Stimulated activated CD8-positive, alpha-beta memory T cell treated with anti-CD3 and anti-CD28 coated beads, Interleukin-4, amount 100 ng/mL, for 4 hours (primary cell): ENCODE measurements around the gene NPAS2.

Experiments used
- DNase-seq, 2 donors: peaks; one replicate each; pipeline ENCODE4 v3.0.0-alpha.2; 2020; ENCODE audit warnings: low read depth in 2 of 2, low spot score in 1 of 2

Gene NPAS2

DNA sequence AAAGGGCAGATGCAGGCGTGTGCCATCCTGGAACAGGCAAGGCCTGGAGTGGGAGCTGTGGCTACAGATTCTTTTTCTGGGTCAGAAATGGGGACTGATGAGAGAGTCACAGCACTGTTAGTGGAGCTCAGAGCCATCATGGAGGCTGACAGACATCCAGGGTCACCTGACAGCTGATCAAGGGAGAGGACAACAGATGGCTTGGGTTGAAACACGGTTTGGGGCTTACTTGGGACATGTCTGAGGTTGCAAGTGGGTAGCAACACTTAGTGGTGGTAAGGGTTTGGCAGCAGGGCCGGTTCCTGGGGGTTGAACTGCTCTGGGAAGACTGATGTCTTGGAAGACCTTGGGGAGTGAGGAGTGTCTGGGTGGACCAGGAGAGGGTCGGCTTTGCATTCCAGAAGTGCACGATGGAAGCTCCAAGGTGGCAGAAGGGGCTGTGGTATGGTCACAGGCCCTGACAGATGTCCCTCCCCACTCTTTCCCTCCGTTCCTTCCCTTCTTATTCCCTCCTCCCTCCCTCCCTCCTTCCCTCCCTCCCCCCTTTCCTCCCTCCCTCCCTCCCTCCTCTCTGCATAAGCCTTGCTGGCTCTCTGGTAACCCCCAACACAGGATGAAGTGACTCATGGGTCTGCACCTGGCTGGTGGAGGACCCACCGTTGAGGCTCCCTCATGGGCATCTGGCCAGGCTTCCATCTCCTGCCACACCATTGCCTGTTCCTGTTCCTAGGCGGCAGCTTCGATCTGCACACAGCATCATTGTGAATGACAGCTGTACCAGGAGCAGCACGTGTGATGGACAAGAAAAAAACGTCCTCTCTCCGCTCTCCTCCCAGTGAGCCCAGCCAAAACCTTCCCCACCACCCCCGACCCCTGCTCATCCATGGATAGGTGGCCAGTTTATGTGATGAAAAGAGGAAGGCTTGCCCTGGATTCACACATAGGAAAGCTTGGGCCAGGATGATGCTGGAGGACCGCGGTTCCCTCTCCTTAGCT, 118.4 kb downstream of the NPAS2 start:
- no peak for DNase-seq

DNA sequence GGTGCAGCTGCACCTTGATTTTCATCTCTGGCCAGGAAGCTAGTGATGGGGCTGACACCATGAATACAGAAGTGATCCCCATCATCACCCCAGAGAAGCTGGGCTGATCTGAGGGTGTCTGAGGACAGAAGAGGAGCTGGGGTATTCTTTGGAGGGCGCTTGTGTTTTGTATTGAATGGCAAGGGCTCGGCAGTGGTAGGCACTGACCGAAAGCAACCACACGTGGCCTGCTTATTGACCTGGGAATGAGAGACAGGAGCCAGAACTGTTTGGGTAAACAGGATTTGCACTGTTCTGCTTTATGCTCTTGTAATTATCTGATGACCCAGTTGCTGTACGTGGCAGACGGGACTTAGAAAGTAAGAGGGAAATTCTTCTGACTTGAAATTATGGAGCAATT, 119.5 kb downstream of the NPAS2 start:
- no peak for DNase-seq

DNA sequence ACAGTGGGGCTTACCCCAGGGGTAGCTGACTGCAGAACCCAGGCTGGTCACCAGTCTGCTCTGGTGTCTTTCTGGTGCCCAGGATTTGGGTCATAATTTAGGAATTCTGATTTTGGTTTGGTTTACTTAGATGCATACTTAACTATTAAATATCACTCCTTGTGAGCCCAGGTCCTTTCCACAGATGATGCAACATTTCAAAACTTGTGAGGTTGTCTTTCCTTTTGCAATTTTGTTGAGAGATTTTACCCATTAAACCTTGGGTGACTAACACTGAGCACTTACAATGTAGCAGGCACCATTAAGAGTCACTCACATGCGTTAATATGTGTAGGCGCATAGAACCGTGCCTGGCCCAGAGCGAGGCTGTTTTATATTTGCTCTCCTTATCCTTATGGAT, 120.3 kb downstream of the NPAS2 start:
- DNase-seq: no peak

DNA sequence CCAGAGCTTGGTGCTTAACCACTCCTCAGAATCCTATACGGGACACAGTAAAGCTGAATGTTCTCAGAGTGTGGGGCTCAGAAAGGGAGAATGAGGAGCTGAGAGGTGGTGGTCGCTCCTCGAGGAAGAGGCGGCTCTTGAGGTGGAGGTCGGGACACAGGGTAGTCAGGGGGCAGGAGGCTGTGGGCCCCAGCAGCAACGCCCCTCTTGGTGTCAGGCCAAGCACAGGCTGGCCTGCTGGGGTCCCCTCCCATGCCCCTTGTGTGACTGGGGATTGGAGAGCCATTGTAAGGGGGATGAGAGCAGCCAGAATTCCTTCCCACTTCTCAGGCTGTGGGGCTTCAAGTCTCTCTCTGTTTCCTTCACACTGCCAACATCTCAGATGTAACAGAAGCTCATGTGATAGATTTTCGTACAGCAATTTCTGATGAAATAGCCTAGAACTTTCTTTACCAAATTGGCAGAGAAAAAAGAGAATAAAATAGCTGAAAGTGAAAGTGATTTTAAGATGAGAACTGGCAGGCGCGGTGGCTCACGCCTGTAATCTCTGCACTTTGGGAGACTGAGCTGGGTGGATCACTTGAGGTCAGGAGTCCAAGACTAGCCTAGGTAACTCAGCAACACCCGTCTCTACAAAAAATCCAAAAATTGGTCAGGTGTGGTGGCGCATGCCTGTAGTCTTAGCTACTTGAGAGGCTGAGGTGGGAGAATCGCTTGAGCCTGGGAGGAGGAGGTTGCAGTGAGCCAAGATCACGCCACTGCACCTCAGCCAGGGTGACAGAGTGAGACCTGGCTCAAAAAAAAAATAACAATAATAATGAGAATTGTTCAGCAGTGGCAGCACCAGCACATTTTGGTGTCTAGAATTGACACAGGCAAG, 121.1 kb downstream of the NPAS2 start:
- no peak for DNase-seq

DNA sequence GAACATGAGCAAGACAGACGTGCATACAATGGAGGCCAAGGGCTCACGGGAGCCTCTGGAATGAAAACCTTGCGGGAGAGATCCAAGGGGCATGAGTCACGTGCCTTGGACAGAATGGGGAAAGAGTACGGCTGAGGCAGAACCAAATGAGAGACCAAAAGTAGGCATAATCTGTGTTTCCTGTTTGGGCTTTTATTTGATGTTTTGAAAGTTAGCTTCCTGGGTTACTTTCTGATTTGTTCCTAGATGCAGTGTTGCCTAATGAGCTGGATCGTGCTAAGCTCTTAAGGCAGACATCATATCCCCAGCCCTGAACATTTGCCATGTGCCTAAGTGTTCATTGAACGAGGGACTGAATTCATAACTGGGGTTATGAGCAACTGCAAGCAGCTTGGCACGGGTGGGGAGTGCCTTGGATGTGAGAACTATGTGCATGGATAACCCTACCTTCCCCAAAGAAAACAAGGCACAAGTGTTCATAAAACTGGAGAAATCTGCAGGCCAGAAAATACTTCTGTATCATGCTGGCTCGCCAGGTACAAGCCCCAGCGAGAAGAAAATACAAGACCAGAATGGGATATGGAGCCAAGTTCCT, 121.8 kb downstream of the NPAS2 start:
- no peak for DNase-seq

DNA sequence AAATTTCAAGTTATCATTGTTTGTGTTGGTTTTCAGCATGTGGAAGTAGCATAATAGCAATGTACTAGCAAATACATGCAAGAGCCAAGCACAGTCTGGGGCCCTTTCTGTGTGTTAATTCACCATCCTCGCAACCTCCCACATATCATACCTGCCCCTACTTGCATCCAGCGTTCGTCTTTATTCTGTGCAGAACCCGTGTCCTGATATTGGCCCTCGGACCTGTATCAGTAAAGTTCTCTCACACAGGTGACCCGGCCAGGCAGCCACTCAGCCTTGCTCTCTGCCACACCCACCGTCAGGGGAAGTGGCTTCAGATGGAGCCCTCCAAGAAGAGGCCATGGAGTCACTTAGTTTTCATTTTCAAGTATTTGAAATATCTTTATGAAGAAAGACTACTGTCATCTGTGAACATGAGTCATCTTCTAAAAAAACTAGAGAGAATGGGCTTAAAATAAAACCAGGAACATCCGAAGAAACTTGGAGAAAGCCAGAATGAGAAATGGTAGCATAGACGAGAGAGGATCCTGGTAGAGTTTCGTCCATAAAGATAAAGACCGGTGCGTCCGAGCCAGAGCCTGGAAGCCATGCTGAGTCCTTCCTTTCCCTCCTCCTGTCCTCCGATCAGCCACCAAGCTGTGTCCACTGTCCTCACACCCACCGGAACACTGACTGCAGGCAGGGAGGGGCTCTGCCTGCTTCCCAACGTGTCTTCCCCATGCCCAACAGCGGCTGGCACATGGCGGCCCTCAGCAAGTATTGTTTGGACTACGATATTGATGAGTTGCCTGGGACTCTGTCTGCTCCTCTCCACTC, 124.9 kb downstream of the NPAS2 start:
- DNase-seq: no peak

DNA sequence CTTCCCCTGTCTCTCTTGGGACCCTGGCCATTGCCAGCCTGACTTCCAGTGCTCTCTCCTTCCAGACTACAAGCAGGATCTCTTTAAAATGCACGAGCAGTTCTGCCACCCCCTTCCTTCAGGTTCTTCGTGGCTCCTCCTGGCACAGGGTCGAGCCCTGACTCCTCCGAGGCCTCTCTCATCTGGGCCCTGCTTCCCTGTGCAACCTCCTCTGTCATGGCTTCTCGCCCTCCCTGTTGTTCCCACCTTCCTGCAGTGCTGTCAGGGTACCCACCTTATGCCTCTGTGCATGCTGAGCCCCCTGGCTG, 125.4 kb downstream of the NPAS2 start:
- DNase-seq: no peak

DNA sequence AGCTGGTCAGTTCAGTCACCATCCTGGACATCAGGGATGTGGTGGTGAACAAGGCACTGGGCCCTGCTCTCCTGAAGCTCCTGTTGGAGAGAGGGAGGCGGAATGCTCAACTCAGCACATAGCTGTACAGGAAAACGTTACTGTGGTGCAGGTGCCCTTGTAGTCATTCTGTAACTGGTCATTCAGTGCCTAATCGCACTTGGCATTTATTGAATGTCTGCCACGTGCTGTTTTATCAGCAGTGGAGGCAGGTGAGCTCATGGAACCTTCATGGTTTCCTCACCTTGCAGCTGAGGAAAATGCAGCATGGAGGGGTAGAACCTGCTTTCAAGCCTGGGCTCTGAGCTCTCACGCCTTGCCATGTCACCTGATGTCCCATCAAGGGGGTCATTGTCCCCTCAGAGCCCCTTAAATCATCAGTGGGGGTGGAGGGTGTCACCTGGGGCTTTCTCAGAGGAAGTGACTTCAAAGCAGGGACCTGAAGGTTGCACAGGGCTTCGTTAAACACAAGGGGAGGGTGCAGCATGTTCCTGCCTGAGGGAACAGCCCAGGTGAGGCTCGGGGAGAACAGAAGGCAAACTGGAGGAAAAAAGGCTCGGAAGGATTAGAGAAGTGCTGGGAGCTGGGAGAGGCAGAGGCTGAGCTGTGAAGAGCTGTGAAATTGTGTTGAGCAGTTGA, 126.1 kb downstream of the NPAS2 start:
- no peak for DNase-seq

DNA sequence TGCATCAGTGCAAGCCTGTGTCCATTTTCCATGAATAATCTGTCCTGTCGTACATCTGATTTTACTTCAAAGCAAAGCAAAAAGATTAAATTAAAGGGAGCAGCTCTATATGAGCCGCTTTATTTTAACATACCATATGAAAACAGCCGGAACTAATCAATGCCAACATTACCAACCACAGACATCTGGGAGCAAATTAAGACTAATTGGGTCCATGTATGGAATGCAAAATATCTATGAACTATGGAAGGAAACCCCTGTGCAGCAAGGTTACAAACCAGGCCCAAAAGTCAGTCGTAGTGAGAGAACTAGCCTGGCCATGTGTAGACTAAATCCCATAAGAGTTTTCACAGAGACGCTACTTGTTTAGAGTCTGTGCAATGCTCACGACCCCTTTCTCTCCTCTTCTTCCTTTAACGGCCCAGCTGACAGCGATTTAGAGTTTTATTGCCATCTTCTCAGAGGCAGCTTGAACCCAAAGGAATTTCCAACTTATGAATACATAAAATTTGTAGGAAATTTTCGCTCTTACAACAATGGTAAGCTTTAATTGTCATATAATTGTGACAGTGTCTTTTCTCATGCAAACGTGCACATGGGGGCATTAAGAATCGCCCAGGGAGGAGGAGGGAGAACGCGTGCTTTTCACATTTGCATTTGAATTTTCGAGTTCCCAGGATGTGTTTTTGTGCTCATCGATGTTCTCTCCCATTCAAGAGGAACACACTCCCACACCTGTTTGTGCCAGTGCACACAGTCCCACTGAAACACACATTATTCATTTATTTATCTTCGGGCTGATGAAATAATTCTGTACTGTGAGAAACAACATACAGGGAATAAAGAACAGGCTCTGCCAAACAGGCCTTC, 129.2 kb downstream of the NPAS2 start:
- DNase-seq: no peak

DNA sequence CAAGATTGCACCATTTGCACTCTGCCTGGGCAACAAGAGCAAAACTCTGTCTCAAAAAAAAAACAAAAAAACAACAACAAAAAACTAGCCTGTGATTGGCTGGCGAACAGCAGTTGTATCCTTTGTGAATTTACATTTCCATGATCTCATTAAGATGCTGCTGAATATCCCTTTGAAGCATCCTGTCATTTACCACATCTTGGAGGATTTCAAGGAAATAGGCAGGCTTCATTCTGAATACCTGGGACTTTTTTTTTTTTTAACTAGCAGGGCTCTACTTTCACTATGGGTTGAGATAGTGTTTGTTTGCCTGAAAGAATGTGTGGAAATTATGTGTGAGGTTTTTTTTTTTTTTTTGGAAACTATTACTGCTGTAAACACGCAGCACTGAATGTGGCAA, 132.6 kb downstream of the NPAS2 start:
- no peak for DNase-seq

DNA sequence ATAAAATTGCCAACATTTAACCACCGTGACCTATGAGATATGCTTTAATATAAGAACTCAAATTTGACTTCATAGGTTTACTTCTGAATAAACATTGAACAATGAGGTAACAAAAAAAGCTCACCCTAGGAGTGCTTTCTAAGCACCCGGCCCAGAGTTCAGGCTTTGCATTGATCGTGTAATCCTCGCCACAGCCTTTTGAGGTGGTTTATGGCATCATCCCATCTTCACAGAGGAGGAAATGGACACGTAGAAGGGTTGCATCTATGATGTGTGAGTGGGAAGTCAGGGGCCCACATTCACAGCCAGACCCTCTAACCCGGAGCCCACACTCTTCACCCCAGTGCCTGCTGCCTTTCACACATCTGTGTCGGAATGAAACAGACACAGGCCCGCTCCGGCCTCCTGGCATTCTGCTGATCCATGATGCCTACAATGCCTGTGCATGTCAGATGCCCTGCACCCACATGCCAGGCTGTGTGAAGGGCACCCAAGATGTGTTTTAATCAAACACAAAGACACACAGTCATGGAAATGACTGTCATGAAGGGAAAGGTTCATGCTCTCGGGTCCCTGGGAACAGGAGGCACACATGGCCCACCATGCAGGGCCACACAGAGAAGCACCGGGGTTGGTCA, 133.6 kb downstream of the NPAS2 start:
- no peak for DNase-seq

DNA sequence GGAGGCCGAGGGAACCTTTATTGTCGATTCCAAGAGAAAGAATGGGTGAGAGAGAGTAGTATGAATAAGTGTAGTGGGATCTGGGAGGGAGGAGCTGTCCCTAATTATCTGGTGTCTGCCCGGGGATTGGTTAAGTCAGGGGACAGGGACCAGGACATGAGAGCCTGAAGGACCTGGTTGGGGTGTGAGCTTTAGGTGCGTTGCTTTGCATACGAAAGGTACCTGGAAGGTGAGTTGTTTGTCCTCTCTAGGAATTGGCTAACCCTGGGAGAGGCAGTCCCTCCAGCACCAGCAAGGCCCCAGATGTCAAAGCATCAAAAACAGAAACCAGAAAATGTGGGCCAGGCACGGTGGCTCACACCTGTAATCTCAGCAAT, 134.1 kb downstream of the NPAS2 start:
- no peak for DNase-seq

DNA sequence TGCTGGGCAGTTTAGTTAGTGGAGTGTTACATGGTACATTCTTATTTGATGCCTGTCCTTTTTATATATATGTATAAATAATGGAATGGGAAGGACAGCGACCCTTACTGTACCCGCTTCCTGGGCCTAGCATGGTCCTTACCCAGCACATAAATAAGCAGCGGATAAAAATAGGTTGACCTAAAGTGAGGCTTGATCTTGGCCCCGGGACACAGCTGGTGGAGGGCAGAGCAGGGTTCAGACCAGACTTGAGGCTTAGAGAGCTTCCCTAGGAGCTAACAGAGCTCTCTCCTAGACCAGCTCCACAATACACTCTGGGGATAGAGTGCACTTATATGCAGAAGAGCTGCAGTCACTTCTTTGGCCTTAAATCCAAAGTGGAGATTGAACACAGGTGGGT, 135.3 kb downstream of the NPAS2 start:
- DNase-seq: no peak

DNA sequence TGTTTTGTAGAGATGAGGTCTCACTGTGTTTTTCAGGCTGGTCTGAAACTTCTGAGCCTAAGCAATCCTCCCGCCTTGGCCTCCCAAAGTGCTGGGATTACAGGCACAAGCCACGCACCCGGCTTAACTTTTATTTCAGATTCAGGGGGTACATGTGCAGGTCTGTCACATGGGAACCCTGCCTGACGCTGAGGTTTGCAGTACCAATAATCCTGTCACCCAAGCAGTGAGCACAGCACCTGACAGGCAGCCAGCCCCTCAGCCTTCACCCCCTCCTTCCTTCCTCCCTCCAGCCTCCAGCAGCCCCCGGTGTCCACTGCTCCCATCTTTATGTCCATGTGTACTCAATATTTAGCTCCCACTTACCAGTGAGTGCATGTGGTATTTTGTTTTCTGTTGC, 136.1 kb downstream of the NPAS2 start:
- no peak for DNase-seq

DNA sequence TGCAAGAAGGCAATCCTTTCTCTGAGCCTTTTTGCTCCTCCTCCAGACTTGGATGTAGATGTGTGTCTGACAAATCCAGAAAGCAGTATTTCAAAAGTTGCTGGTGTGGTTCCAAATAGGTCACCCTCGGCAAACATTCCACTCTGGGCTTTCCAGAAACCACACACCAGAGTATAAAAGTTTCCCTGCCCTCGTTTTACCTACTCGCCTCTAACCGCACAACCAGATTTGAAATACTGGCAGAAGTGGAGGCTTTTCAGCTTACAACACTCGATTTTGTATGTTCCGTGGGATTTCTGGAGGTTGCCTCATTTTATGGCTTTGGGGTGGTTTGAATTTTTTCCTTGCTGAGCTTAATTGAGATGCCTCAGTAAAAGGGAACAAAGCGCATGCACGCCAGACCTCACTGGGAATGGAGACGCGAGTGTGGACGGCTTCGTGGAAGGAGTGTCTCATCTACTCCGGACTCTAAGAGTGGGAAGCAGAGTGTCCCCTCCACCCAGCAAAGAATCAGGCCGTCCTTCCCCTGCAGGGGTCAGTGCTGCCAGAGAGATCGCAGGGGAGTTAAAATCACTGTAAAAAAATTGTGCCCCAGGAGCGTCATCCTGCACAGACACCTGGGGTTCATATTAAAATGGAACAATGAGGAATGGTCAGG, 138.2 kb downstream of the NPAS2 start:
- no peak for DNase-seq

DNA sequence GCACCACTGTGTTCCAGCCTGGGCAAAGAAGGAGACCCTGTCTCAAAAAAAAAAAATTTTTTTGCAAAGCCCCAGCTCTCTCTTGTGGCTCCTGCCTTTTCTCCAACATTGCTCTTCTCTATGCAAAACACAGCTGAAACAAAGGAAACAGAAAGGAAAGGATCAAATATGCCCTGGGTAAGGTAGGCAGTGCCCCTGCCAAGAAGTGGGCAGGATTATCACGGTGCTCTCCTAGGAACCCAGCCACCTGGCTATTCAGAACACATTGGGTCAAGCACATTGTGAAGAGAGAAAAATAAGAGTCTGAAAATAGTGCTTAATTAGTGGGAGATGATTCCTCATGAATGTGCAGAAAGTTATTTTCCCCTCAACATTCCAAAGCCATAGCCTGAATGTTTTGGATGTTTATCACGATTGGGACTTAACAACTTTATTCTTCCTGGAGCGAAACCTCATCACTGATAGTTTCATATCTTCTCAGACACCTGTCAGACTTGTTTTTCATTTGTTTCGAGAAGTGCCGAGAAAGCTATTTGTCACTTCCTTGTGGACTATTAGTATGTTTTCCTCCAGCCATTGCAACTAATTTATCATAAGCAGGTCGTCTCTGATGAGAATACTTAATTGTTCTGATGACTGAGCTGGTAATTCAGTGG, 139.4 kb downstream of the NPAS2 start:
- no peak for DNase-seq

DNA sequence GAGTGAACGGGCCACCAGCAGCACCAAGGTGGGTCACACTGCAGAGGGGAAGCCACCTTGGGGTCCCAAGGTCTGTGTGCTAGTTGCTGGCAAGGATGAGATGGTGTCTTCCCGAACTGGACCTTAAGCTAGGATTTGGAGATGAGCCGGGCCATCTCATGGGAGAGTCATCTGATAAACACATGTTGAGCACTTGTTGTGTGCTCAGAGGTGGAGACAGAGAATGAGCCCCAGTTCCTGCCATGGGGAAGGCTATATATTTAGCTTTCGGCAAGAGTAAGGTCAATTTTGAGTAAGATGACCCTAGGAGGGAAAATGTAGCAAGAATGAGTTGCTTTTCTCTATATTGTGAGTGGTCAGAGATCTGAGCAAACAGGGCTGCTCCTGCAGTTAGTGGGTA, 140.7 kb downstream of the NPAS2 start:
- DNase-seq: no peak
